Fibroblast of mammary gland (primary cell): ENCODE measurements around the gene SLC22A1.
"Not testable (repeated sequence)": the region's sequence is repeated elsewhere in the genome, so short reads cannot be mapped to it uniquely, and the experiment has no call there.

Experiments used
- DNase-seq: peaks from one replicate; pipeline ENCODE4 v3.0.0-alpha.2; 2010; ENCODE audit warnings: low read depth
- H3K4me3 ChIP-seq: 2 replicates; pipeline ENCODE4 v1.5.1; 2011; ENCODE audit warnings: low read depth, mild to moderate bottlenecking, low read length, moderate library complexity; ENCODE audit not compliant: control insufficient read depth
- TF ChIP-seq, protein P1 (sequence below): conservative IDR thresholded peaks from 2 replicates; pipeline ENCODE4 v1.5.1; 2011; ENCODE audit warnings: low read depth, low read length, inconsistent platforms; ENCODE audit not compliant: control insufficient read depth, insufficient read depth

Gene SLC22A1

DNA sequence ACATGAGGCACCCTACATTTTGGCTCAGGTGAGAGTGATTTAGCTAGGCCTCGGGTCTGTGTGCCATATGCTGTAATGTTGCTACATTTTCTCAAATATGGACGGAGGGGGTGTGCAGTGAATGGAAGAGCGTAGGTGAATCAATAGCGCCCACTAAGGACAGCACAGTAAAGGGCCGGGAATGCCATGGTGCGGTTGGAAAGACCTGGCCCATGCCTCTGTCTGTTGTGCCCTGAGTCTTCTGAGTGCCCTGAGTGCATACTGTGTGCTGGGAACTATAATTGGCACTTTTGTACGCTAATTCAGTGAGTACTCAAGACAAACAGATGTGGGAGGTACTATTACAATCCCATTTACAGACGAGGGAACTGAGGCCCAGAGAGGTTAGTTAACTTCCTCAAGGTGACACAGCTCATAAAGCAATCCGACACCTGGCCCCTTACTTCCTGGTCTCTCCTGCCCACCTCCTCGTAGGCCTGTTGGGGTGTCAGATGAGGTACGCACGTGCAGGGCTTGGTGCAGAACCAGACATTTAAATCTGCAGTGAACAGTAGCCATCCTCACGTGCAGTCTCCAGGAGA lies 17.3 kb downstream of the SLC22A1 start:
- TF ChIP-seq, protein P1, sequence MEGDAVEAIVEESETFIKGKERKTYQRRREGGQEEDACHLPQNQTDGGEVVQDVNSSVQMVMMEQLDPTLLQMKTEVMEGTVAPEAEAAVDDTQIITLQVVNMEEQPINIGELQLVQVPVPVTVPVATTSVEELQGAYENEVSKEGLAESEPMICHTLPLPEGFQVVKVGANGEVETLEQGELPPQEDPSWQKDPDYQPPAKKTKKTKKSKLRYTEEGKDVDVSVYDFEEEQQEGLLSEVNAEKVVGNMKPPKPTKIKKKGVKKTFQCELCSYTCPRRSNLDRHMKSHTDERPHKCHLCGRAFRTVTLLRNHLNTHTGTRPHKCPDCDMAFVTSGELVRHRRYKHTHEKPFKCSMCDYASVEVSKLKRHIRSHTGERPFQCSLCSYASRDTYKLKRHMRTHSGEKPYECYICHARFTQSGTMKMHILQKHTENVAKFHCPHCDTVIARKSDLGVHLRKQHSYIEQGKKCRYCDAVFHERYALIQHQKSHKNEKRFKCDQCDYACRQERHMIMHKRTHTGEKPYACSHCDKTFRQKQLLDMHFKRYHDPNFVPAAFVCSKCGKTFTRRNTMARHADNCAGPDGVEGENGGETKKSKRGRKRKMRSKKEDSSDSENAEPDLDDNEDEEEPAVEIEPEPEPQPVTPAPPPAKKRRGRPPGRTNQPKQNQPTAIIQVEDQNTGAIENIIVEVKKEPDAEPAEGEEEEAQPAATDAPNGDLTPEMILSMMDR = no peak
- H3K4me3 ChIP-seq = no peak overlapping the region
- no peak for DNase-seq

DNA sequence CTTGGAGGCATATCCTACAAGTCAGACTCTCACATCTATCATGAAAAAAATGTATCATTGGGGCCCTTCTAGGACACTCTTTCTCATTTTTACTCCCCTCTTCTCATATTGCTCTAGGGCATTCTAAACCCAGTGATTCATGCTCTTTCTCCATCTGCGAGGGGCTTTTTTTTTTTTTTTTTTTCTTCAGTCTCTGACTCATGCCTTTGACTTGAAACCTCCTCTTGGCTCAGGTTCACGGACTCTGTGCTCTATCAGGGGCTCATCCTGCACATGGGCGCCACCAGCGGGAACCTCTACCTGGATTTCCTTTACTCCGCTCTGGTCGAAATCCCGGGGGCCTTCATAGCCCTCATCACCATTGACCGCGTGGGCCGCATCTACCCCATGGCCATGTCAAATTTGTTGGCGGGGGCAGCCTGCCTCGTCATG lies 17.8 kb downstream of the SLC22A1 start:
- TF ChIP-seq, protein P1 = no peak
- DNase-seq = peak; percentile 91
- H3K4me3 ChIP-seq = no peak overlapping the region

DNA sequence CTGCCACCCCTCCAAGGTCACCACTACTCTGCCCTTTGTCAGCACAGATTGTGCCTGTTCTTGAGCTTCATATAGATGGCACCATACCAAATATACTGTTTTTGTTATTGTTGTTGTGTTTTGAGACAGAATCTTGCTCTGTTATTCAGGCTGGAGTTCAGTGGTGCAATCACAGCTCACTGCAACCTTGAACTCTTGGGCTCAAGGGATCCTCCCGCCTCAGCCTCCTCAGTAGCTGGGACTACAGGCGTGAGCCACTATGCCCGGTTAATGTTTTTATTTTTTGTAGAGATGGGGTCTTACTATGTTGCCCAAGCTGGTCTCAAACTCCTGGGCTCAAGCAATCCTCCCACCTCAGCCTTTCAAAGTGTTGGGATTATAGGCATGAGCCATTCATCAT lies 18.9 kb downstream of the SLC22A1 start:
- H3K4me3 ChIP-seq, DNase-seq: not testable (repeated sequence)

- DNase-seq = peak; percentile 76
- H3K4me3 ChIP-seq = no peak overlapping the region
- TF ChIP-seq, protein P1 = no peak
These were observed 19.5 kb downstream of the SLC22A1 start for GRCh38 chr6:160141001-160141726.

GRCh38 chr6:160142115-160142715 lies 20.6 kb downstream of the SLC22A1 start:
- DNase-seq = no peak
- TF ChIP-seq, protein P1 = no peak
- H3K4me3 ChIP-seq = no peak overlapping the region

GRCh38 chr6:160146454-160147145 lies 25.0 kb downstream of the SLC22A1 start:
- no peak for DNase-seq
- no peak overlapping the region for H3K4me3 ChIP-seq
- TF ChIP-seq, protein P1 = no peak

GRCh38 chr6:160147146-160147536 lies 25.5 kb downstream of the SLC22A1 start:
- no peak overlapping the region for H3K4me3 ChIP-seq
- TF ChIP-seq, protein P1 = no peak
- DNase-seq = no peak
